KMS-11 (cell line): ENCODE data around the gene LRRC8D.

ENCODE experiments used
- H2AFZ ChIP-seq: fragments of 200-600 bp; sonication (generic); 2 replicates; pipeline ENCODE4 v1.6.1; 2016; ENCODE audit warnings: antibody characterized with exemption, mixed run types, low read depth
- H3K27ac ChIP-seq: fragments of 200-600 bp; sonication (generic); 2 replicates; pipeline ENCODE4 v1.6.1; 2016; ENCODE audit warnings: mild to moderate bottlenecking, mixed run types
- H3K27me3 ChIP-seq: fragments of 200-600 bp; sonication (generic); 2 replicates; pipeline ENCODE4 v1.6.1; 2017; ENCODE audit warnings: mild to moderate bottlenecking, low read depth, mixed run types, moderate library complexity; ENCODE audit not compliant: insufficient read depth
- H3K36me3 ChIP-seq: fragments of 200-600 bp; sonication (generic); 2 replicates; pipeline ENCODE4 v1.6.1; 2017; ENCODE audit warnings: mild to moderate bottlenecking, mixed run types; ENCODE audit not compliant: insufficient read depth
- H3K4me1 ChIP-seq: fragments of 200-600 bp; sonication (generic); 2 replicates; pipeline ENCODE4 v1.6.1; 2016; ENCODE audit warnings: mild to moderate bottlenecking, low read depth, mixed run types; ENCODE audit not compliant: poor library complexity, severe bottlenecking
- H3K4me2 ChIP-seq: fragments of 200-600 bp; sonication (generic); 2 replicates; pipeline ENCODE4 v1.7.0; 2016; ENCODE audit warnings: mild to moderate bottlenecking, mixed run types
- H3K4me3 ChIP-seq: fragments of 200-600 bp; sonication (generic); IDR thresholded peaks from 2 replicates; pipeline ENCODE4 v1.6.1; 2017; ENCODE audit warnings: low read depth, low read length, mixed read lengths; ENCODE audit not compliant: insufficient read depth
- H3K79me2 ChIP-seq: fragments of 200-600 bp; sonication (generic); 2 replicates; pipeline ENCODE4 v1.6.1; 2016; ENCODE audit warnings: low read depth, mixed run types; ENCODE audit not compliant: insufficient read depth
- H3K9ac ChIP-seq: fragments of 200-600 bp; sonication (generic); 2 replicates; pipeline ENCODE4 v1.6.1; 2016; ENCODE audit warnings: mild to moderate bottlenecking, mixed run types
- H4K20me1 ChIP-seq: fragments of 200-600 bp; sonication (generic); 2 replicates; pipeline ENCODE4 v1.6.1; 2016; ENCODE audit warnings: mild to moderate bottlenecking, mixed run types; ENCODE audit not compliant: insufficient read depth
- TF ChIP-seq, protein P1 (sequence below): fragments of 200-600 bp; sonication (generic); conservative IDR thresholded peaks from 2 replicates; pipeline ENCODE4 v1.6.1; 2017; ENCODE audit warnings: low read depth, mild to moderate bottlenecking, antibody characterized with exemption, low read length, moderate library complexity, mixed read lengths

Gene LRRC8D

DNA sequence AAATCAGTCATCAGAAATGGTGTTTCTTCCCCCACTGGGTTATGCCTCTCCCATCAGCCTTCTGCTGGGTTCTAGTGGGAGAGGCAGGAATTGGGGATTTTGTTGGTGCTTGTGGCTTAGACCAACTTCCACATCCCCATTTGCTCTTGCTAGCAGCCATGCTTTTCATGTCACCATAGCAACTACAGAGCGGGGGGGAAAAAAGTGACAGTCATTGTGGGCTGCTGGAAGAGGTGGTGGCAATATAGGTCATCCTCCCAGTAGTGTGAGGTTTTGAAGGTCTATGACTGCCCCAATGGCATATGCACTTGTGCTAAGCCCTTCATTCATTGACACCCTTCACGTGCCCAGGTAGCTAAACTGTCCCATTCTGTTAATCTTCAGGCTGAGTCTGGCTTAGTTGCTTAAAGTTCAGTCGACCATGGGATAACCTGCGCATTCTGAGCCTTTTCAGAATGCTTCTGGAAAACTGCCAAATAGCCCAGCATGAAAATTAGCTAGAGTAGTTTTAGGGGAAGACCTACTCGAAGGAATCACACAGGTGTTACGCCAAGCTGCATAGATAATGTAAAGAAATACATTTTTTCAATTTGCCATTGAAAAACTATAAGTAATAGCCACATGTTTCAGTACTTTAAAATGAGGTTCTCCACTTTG lies 120.4 kb downstream of the LRRC8D start:
- Histone ChIP-seq H4K20me1 (no peaks in the 10 kb centered on the region), H3K36me3 (no peaks in the 10 kb centered on the region), H3K27ac (no peak overlapping the region), H3K9ac (no peak overlapping the region), H3K79me2 (no peaks in the 10 kb centered on the region), H3K4me1 (peaks cover 5% of the 10 kb centered on the region), H3K4me3 (no peak overlapping the region), H3K4me2 (no peak overlapping the region), H3K27me3 (no peaks in the 10 kb centered on the region), H2AFZ (no peak overlapping the region)
- TF ChIP-seq, protein P1, sequence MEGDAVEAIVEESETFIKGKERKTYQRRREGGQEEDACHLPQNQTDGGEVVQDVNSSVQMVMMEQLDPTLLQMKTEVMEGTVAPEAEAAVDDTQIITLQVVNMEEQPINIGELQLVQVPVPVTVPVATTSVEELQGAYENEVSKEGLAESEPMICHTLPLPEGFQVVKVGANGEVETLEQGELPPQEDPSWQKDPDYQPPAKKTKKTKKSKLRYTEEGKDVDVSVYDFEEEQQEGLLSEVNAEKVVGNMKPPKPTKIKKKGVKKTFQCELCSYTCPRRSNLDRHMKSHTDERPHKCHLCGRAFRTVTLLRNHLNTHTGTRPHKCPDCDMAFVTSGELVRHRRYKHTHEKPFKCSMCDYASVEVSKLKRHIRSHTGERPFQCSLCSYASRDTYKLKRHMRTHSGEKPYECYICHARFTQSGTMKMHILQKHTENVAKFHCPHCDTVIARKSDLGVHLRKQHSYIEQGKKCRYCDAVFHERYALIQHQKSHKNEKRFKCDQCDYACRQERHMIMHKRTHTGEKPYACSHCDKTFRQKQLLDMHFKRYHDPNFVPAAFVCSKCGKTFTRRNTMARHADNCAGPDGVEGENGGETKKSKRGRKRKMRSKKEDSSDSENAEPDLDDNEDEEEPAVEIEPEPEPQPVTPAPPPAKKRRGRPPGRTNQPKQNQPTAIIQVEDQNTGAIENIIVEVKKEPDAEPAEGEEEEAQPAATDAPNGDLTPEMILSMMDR = no peak

DNA sequence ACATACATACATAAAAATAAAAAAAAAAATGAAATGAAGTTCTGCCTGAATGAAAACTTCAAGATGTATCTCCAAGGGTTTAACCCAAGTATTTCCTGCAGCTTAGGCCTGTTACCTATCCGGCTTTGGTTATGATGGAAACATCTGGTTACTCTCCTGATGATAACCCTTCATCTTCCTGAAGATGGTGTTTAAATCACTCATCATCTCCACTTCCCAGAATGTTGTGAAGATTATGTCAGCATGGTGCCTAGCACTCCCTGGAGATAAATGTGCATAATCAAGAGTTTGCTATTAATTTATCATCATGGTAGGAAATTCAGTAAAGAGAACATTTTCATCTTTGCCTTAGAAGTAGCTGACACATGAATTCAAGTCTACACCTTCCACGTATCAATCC lies 121.2 kb downstream of the LRRC8D start:
- Histone ChIP-seq H3K9ac (no peak overlapping the region), H4K20me1 (no peaks in the 10 kb centered on the region), H3K27ac (no peak overlapping the region), H3K4me1 (peaks cover 5% of the 10 kb centered on the region), H3K27me3 (no peaks in the 10 kb centered on the region), H3K79me2 (no peaks in the 10 kb centered on the region), H3K4me2 (no peak overlapping the region), H2AFZ (no peak overlapping the region), H3K4me3 (no peak overlapping the region), H3K36me3 (no peaks in the 10 kb centered on the region)
- TF ChIP-seq, protein P1 = no peak

DNA sequence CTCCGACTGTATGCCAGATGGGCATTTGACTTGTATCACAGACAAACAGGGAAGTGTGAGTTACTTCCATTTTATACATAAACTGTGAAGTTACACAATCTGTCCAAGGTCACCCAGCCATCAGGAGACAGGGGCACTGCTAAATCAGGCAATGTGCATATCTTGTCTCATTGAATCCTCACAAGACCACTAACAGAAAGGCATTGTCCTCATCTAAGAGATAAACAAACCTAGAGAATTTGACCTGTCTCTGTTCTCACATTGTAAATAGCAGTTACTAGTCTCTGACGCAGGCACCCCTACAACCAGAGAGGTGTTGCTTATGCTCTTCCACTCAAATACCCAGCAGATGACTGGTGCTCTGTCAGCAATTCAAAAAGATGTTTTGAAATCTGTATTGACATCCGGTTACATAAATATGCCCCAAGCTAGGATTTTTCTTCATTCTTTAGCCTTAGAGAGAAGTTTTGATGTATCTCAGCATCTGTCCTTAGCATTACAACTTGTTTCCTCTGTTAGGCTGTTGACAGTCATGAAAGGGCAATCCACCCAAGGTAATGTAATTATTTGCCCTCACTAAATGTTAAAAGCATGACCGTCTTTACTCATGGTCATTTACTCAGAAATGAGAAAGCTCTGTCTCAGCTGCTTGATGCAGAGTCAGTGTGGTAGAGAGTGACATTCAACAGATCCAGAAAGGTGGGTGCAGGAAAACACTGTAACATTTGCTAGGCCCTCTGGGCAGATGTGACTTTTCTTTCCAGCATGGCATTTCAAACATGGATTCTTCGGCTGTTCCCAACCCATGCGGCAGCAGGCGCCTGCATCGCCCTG lies 122.2 kb downstream of the LRRC8D start:
- TF ChIP-seq, protein P1 = no peak
- Histone ChIP-seq H4K20me1 (no peaks in the 10 kb centered on the region), H2AFZ (no peak overlapping the region), H3K36me3 (no peaks in the 10 kb centered on the region), H3K27ac (no peak overlapping the region), H3K79me2 (no peaks in the 10 kb centered on the region), H3K9ac (no peak overlapping the region), H3K4me1 (peaks cover 1% of the 10 kb centered on the region), H3K4me3 (no peak overlapping the region), H3K4me2 (no peak overlapping the region), H3K27me3 (no peaks in the 10 kb centered on the region)

DNA sequence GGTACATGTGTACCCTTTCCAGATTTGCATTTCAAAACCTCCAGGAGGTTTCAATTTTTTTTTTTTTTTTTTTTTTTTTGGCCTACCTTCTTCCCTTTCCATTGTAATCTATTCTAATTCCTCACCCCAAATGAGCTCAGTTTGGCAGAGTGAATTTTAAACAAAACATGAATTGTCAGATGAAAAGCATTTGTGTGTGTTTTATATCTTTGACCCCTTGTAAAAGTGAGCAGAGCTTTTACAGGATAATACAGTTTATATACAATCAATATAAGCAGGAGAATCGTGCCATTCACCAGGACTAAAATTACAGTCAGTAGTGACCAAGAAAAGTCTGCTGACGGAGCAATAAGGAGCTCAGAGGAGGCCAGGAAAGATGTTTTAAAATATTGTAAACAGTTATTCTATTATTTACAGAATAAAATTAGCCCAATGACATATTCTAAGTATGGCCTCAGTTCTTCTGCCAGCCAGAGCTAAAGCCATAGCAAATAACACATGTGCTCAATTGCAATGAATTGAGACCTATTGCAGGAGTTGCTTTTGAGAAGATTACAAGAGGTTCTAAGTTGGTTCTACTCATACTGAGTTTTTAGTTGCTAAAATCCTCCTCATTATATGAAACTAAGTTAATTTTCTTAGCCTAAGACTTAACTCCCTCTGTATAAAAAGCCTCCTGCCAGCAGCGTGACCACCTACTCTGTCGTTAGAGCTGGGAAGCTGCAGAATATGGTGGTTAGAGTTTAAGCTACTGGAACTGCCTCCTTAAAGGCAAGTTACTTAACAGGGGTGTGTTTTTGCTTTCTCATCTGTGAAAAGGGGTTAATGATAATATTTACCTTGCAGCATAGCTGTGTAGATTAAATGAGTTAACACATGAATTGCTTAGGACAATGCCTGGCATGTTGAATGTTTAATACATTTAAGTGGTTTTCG lies 123.3 kb downstream of the LRRC8D start:
- no peak overlapping the region for H3K4me2 ChIP-seq

More for the DNA sequence above, 123.3 kb downstream of the LRRC8D start:
- no peak overlapping the region for H3K4me3 ChIP-seq
- H3K79me2 ChIP-seq = no peaks in the 10 kb centered on the region
- H3K9ac ChIP-seq = no peak overlapping the region
- H3K36me3 ChIP-seq = no peaks in the 10 kb centered on the region
- no peaks in the 10 kb centered on the region for H3K27me3 ChIP-seq
- H2AFZ ChIP-seq = no peak overlapping the region
- H4K20me1 ChIP-seq = no peaks in the 10 kb centered on the region
- TF ChIP-seq, protein P1 = no peak
- no peaks in the 10 kb centered on the region for H3K4me1 ChIP-seq
- H3K27ac ChIP-seq = no peak overlapping the region
